ENCODE data around the gene IL11. TPM values are rescaled to one million over a fixed set of nuclear protein-coding genes. Genes with fewer than 3 reads are reported as not detected.

Gene IL11
- total and polyA plus RNA-seq, 2 of the 13 experiments (the other 11 are each of a cell fraction or from before 2014, with no cell fraction given) = 2.5 to 2.9 TPM

- TF ChIP-seq ZBTB8A (CRISPR knock-in tag; IDR thresholded peaks at IDR 0.05; ENCODE audit: borderline replicate concordance, low read depth) = no peak
- TF ChIP-seq TRAFD1 (CRISPR knock-in tag; IDR thresholded peaks at IDR 0.05; ENCODE audit: borderline replicate concordance) = no peak
- TF ChIP-seq AHDC1 (CRISPR knock-in tag; IDR thresholded peaks at IDR 0.05; ENCODE audit: borderline replicate concordance) = no peak
- TF ChIP-seq SMARCC2 (IDR thresholded peaks at IDR 0.05) = no peak
- TF ChIP-seq SETDB1 (CRISPR knock-in tag; IDR thresholded peaks at IDR 0.05; ENCODE audit: borderline replicate concordance) = no peak
- no peak for TF ChIP-seq EHMT2 (IDR thresholded peaks at IDR 0.05; ENCODE audit: borderline replicate concordance, low read depth, low read length)
- peak; percentile 93 for TF ChIP-seq ELF3 (CRISPR knock-in tag; IDR thresholded peaks at IDR 0.05)
- TF ChIP-seq MXD1 (CRISPR knock-in tag; IDR thresholded peaks at IDR 0.05) = peak; percentile 78
- TF ChIP-seq ZNF317 (CRISPR knock-in tag; IDR thresholded peaks at IDR 0.05) = no peak; the same call in 1 of the 2 replicates
- peak; percentile 84 for TF ChIP-seq TSC22D2 (CRISPR knock-in tag; IDR thresholded peaks at IDR 0.05; ENCODE audit: borderline replicate concordance)
- TF ChIP-seq SIX1 (CRISPR knock-in tag; IDR thresholded peaks at IDR 0.05; ENCODE audit: borderline replicate concordance) = no peak
- TF ChIP-seq ZFY (CRISPR knock-in tag; IDR thresholded peaks at IDR 0.05) = peak; percentile 85
- no peak for TF ChIP-seq JUNB (CRISPR knock-in tag; IDR thresholded peaks at IDR 0.05; ENCODE audit: borderline replicate concordance)
- TF ChIP-seq HOXA7 (CRISPR knock-in tag; IDR thresholded peaks at IDR 0.05) = no peak
- no peak; the same call in 1 of the 2 replicates for TF ChIP-seq BRCA1 (CRISPR knock-in tag; IDR thresholded peaks at IDR 0.05)
- TF ChIP-seq ZNF512 (CRISPR knock-in tag; IDR thresholded peaks at IDR 0.05) = peak; percentile 47; the same call in 1 of the 2 replicates
- TF ChIP-seq ZNF251 (CRISPR knock-in tag; IDR thresholded peaks at IDR 0.05) = no peak
- peak; percentile 69; the same call in 1 of the 2 replicates for TF ChIP-seq ZNF567 (CRISPR knock-in tag; IDR thresholded peaks at IDR 0.05; ENCODE audit: borderline replicate concordance)
These were observed 15.6 kb upstream of the IL11 start, which contains the start of gene RPL28 (continued) for GRCh38 chr19:55385724-55386492.
